ENCODE measurements around the gene ZNF772.
A peak's percentile ranks its signal among the peaks of the same experiment; 100 is the strongest.

ZNF772 gene

DNA sequence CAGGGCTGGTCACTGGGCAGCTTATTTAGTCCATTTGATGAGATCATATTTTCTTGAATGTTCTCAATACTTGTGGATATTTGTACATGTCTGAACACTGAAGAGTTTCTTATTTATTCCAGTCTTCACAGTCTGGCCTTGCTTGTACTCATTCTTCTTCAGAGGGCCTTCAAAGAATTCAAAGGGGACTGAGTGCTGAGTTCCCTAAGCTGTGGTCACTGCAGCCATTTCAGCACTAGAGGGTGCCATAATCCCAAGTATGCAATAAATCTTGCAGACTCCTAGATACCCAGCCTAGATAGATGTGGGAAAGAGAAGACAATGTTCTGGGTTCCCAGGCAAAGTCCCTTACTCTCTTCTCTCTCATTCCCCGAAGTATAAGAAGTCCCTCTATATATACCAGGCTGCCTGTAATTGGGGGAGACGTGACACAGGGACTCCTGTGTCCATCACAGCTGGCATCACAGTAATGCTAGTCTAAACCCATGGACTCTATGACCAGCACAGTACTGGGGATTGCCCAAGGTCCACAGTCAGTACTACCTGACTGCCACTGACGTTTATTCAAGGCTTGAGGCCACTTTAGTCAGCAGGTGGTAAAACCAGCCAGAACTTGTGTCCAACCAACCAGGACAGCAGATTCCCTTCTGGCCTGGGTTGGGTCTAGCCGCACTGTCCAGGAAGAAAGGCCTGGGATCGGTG is 11.5 kb downstream of the ZNF772 start:
- DNase-seq (ENCODE audit: low spot score in 2 of 2) (no peak), ATAC-seq (ENCODE audit: low read depth) (no peak)
- H3K27me3 Mint-ChIP-seq = no peaks in the 10 kb centered on the region
- peaks cover 17% of the 10 kb centered on the region for H3K9me3 Mint-ChIP-seq
- no peak overlapping the region for H3K4me3 Mint-ChIP-seq
- H3K4me1 Mint-ChIP-seq = peaks cover 2% of the 10 kb centered on the region
- no peak overlapping the region for H3K27ac Mint-ChIP-seq
- peaks cover 27% of the 10 kb centered on the region for H3K36me3 Mint-ChIP-seq

DNA sequence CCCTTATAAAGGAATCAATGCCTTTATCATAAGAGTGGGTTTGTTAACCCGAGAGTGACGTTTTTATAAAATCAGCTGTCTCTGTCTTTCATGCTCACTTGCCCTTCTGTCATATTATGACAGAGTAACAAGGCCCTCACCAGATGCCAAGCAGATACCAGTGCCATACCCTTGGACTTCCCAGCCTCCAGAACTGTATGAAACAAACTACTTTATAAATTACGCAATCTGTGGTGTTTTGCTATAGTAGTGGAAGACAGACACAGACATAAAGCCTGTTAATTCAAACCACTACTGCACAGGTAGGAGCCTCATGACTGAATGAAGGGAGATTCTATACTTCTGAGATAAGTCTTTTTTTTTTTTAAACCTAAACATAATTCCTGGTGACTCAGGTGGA is 25.1 kb downstream of the ZNF772 start:
- no peaks in the 10 kb centered on the region for H3K4me1 Mint-ChIP-seq
- no peak overlapping the region for H3K27ac Mint-ChIP-seq
- H3K4me3 Mint-ChIP-seq = no peak overlapping the region
- H3K9me3 Mint-ChIP-seq = peaks cover 8% of the 10 kb centered on the region
- DNase-seq (ENCODE audit: low spot score in 2 of 2) (no peak), ATAC-seq (ENCODE audit: low read depth) (no peak)
- peaks cover 25% of the 10 kb centered on the region for H3K36me3 Mint-ChIP-seq
- no peaks in the 10 kb centered on the region for H3K27me3 Mint-ChIP-seq

DNA sequence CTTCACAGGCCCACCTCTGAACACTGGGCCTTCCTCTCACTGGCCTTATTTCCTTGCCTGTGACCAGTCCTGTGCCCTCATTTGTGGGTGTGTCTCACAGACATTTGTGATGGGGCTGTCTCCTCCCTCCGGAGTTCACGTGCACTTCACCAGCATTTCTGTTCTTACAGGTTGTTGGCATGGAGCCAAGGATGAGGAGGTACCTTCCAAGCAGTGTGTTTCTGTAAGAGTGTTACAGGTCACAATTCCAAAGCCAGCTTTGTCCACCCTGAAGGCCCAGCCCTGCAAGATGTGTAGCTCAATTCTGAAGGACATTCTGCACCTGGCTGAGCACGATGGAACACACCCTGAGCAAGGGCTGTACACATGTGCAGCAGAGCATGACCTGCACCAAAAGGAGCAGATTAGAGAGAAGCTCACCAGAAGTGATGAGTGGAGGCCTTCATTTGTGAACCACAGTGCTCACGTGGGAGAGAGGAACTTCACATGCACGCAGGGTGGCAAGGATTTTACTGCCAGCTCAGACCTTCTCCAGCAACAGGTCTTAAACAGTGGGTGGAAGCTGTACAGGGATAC is 34.2 kb downstream of the ZNF772 start:
- Mint-ChIP-seq H3K4me3 (no peak overlapping the region), H3K9me3 (peaks cover 13% of the 10 kb centered on the region), H3K4me1 (peaks cover 26% of the 10 kb centered on the region), H3K36me3 (peaks cover 51% of the 10 kb centered on the region), H3K27ac (peak overlapping the region; percentile 48), H3K27me3 (no peaks in the 10 kb centered on the region)
- DNase-seq (ENCODE audit: low spot score in 2 of 2) = no peak
- ATAC-seq (ENCODE audit: low read depth) = peak; percentile 71

DNA sequence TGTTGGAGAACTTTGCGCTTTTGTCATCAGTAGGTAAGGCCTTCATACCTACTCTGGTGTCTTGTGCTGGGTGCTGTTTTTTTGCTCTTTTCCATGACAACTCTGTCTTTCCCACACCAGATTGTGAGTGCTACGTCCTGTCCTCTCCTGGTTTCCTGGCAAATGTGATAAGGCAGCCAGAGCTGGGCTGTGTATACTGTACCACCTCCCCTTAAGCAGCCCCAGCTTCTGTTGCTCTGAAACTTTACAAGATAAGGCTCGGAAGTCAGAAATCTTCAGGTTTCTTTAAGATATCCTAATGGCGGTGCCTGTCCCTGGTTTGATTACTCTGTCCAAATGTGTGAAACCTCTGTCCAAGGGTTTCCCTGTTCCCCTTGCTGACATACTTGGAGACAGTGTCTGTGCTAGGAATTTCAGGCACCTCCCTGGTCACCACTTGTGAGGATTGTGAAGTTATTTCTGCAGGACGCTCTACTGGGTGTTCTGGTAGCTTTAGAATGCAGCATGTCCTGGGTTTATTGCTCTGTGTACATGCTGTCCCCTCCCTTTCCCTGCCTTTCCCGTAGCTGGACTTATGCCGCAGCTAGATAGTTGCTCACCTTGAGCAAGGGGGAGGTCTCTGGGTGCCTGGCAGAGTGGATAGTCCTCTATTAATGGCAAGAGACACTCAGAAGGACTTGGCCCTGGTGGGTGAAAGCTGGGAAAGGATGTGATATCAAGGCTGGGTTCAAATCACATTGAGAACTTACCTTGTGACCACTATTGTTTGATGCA is 35.2 kb downstream of the ZNF772 start:
- peaks cover 13% of the 10 kb centered on the region for H3K9me3 Mint-ChIP-seq
- peaks cover 26% of the 10 kb centered on the region for H3K4me1 Mint-ChIP-seq
- H3K27me3 Mint-ChIP-seq = no peaks in the 10 kb centered on the region
- H3K4me3 Mint-ChIP-seq = no peak overlapping the region
- H3K27ac Mint-ChIP-seq = peak overlapping the region; percentile 48
- H3K36me3 Mint-ChIP-seq = peaks cover 51% of the 10 kb centered on the region
- no peak for DNase-seq (ENCODE audit: low spot score in 2 of 2)
- no peak for ATAC-seq (ENCODE audit: low read depth)

DNA sequence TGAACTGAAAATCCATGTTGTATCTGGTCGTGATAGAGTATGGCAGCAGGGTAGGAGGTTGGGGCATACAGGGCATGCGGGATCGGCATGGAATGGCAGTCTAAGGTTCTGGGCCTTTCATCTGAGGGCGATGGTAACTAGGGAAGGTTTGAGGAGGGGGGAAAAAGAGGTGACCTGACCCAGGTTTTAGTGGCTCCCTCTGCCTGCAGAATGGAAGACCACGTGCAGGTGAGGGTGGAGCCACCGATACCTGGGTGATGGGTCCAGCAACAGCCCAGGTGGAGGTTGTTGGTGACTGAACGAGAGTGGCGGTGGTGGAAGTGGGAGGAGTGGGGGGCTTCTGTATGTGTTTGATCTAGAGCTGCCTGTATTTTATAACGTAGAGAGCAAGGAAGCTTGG is 38.4 kb downstream of the ZNF772 start:
- Mint-ChIP-seq H3K4me3 (no peak overlapping the region), H3K9me3 (peaks cover 9% of the 10 kb centered on the region), H3K27ac (no peak overlapping the region), H3K36me3 (peaks cover 35% of the 10 kb centered on the region), H3K27me3 (no peaks in the 10 kb centered on the region), H3K4me1 (peaks cover 42% of the 10 kb centered on the region)
- no peak for DNase-seq (ENCODE audit: low spot score in 2 of 2)
- ATAC-seq (ENCODE audit: low read depth) = no peak

DNA sequence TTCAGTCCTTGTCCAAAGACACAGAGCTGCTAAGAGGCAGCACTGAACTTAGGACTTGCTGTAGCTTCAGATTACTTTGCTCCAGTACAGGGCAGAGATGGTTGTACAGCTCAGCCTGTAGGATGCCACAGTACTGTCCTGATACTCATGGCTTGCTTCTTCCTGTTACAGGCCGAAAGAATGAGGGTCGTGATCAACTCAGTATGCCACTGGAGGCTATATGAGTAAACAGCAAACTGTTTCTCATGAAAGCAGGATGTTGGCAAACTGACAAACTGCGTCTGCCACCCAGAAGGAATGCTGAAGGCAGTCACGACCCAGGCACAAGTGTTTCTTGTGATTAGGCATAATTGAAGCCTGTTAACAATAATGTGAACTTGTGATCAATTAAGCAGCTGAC is 39.4 kb downstream of the ZNF772 start:
- Mint-ChIP-seq H3K36me3 (peaks cover 26% of the 10 kb centered on the region), H3K27ac (no peak overlapping the region), H3K4me3 (no peak overlapping the region), H3K9me3 (peaks cover 7% of the 10 kb centered on the region), H3K27me3 (no peaks in the 10 kb centered on the region), H3K4me1 (peaks cover 37% of the 10 kb centered on the region)
- ATAC-seq (ENCODE audit: low read depth) (no peak), DNase-seq (ENCODE audit: low spot score in 2 of 2) (no peak)

DNA sequence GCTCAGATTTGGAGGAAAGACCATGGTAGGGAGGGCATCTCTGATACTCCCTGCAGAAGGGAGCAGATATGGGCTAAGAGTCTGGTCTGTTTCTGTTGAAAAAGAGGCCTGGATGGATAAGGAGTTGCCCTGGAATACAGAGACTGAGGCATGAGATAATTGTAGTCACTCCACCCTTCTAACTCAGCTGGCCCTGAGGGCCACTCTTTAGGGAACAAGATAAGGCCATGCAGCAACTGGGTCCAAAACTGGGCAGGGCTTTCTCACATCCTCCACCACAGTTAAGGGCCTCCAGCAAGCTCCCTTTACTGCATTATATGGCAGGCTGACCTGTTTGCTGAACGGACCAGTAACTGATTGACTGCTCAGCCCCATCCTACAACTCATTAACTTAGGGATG is 40.9 kb downstream of the ZNF772 start:
- H3K9me3 Mint-ChIP-seq = peaks cover 4% of the 10 kb centered on the region
- peaks cover 20% of the 10 kb centered on the region for H3K36me3 Mint-ChIP-seq
- ATAC-seq (ENCODE audit: low read depth) = no peak
- no peak for DNase-seq (ENCODE audit: low spot score in 2 of 2)
- no peaks in the 10 kb centered on the region for H3K27me3 Mint-ChIP-seq
- H3K27ac Mint-ChIP-seq = no peak overlapping the region
- H3K4me3 Mint-ChIP-seq = peak overlapping the region; percentile 95
- peaks cover 32% of the 10 kb centered on the region for H3K4me1 Mint-ChIP-seq

DNA sequence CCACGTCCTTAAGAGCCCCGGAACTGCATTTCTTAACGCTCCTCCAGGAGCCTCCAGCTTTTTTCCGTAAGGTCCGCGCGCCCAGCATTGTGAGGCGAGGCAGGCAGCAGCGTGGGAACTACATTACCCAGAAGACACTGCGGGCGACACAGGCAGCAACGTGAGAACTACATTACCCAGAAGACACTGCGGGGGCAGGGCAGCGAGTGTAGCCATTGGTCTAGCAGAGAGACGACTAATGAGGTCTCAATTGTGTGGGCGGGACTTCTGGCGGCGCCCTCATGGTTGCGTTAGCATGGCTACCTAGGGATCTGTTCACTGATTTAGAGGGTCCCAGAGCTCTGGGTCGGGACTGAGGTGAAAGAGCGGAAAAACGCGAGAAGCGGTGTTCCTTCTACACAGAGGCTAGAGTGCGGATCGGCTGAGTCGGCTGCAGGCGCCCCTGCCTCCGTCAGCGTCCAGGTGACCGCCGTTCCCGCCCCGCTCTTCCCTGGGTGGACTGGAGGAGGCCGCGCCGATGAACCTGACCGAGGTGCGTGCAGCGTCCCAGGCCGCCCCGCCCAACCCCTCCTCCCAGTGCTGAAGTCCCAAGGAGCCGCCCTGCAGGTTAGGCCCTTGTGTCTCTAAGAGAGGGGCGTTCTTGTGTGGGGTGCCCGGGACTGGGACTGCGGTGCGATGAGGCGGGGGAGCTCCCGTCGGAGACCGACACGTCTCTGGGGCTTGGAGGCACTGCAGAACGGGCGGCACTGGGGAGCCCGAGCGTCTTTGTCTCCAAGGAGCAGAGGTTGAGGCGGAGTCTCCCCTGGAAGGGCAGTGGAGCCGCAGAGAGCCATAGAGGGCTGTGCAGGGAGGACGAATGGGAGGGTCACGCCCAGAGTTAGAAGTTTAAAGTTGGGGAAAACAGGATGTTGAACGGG is 42.0 kb downstream of the ZNF772 start, which contains the start of gene ZNF749:
TSS of gene ZNF749 (plus strand) at position 264 of the 917 bp plus-strand sequence. CDS start at position 518, 254 bp downstream.
- ATAC-seq (ENCODE audit: low read depth) (peak; percentile 100), DNase-seq (ENCODE audit: low spot score in 2 of 2) (peak; percentile 88 to 96)
- peaks cover 25% of the 10 kb centered on the region for H3K4me1 Mint-ChIP-seq
- H3K9me3 Mint-ChIP-seq = peaks cover 4% of the 10 kb centered on the region
- H3K4me3 Mint-ChIP-seq = peak within 1 kb of the TSS; percentile 95
- H3K27ac Mint-ChIP-seq = peak within 1 kb of the TSS; percentile 80
- no peaks in the 10 kb centered on the region for H3K27me3 Mint-ChIP-seq
- H3K36me3 Mint-ChIP-seq = peaks cover 17% of the 10 kb centered on the region

DNA sequence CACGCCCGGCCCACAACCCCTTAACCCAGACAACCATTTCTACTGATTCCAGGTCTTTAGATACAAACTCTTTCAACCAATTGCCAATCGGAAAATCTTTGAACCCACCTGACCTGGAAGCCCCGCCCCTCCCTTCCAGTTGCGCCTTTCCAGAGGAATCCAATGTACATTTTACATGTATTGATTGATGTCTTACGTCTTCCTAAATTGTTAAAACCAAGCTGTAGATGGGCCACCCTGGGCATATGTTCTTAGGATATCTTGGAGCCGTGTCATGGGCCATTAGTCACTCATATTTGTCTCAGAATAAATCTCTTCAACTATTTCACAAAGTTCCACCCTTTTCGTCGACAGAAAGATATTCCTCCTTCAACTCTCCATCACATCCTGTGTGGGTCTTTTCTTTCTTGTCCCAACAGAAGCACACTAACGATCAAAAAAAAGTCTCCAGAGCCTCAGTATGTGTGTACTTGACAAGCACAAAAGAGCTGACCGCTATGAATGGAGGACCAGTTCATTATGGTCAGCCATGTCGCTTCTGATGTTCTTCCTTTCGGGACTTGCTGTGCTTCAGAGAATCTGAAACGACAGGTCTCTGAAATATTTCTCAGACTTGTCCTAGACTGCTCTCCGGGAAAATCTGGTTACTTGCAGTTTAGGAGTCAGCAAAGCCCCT is 42.8 kb downstream of the ZNF772 start:
- peaks cover 1% of the 10 kb centered on the region for H3K9me3 Mint-ChIP-seq
- DNase-seq (ENCODE audit: low spot score in 2 of 2) (no peak), ATAC-seq (ENCODE audit: low read depth) (no peak)
- peak overlapping the region; percentile 80 for H3K27ac Mint-ChIP-seq
- H3K36me3 Mint-ChIP-seq = peaks cover 10% of the 10 kb centered on the region
- no peaks in the 10 kb centered on the region for H3K27me3 Mint-ChIP-seq
- peaks cover 20% of the 10 kb centered on the region for H3K4me1 Mint-ChIP-seq
- H3K4me3 Mint-ChIP-seq = peak overlapping the region; percentile 95

DNA sequence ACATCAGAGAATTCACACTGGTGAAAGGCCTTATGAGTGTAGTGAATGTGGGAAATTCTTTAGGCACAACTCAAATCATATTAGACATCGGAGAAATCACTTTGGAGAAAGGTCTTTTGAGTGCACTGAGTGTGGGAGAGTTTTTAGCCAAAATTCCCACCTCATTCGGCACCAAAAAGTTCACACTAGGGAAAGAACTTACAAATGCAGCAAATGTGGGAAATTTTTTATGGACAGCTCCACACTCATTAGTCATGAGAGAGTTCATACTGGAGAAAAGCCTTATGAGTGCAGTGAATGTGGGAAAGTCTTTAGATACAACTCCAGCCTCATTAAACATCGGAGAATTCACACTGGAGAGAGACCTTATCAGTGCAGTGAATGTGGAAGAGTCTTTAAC is 56.3 kb downstream of the ZNF772 start:
- Mint-ChIP-seq H3K9me3 (peaks cover 12% of the 10 kb centered on the region), H3K27ac (no peak overlapping the region), H3K27me3 (no peaks in the 10 kb centered on the region), H3K4me3 (no peak overlapping the region), H3K4me1 (peaks cover 4% of the 10 kb centered on the region), H3K36me3 (peaks cover 55% of the 10 kb centered on the region)
- ATAC-seq (ENCODE audit: low read depth) = no peak
- no peak for DNase-seq (ENCODE audit: low spot score in 2 of 2)

DNA sequence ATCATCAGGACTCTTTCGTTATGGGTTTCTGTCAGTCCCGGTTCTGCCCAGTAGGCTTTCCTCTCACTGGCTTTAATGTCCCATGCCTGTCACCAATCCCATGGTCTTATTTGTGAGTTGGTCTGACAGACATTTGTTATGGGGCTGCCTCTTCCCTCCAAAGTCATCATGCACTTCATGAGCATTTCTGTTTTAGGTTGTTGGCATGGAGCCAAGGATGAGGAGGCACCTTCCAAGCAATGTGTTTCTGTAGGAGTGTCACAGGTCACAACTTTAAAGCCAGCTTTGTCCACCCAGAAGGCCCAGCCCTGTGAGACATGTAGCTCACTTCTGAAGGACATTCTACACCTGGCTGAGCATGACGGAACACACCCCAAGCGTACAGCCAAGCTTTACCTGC is 57.9 kb downstream of the ZNF772 start:
- peaks cover 66% of the 10 kb centered on the region for H3K36me3 Mint-ChIP-seq
- no peak for ATAC-seq (ENCODE audit: low read depth)

More for the DNA sequence above, 57.9 kb downstream of the ZNF772 start:
- Mint-ChIP-seq H3K4me1 (peaks cover 13% of the 10 kb centered on the region), H3K9me3 (peaks cover 18% of the 10 kb centered on the region), H3K27ac (no peak overlapping the region), H3K4me3 (no peak overlapping the region), H3K27me3 (no peaks in the 10 kb centered on the region)
- no peak for DNase-seq (ENCODE audit: low spot score in 2 of 2)
